Peyer's patch (tissue), 4 donors: ENCODE data around the gene KANSL2. TPM values are rescaled to one million over a fixed set of nuclear protein-coding genes. Genes with fewer than 3 reads are reported as not detected.
"Not testable (repeated sequence)": the region's sequence is repeated elsewhere in the genome, so short reads cannot be mapped to it uniquely, and the experiment has no call there.

Experiments used
- DNase-seq, 3 donors: peaks; one replicate each; pipeline ENCODE4 v3.0.0-alpha.2; 2017 to 2019
- H3K27ac ChIP-seq, 4 donors: fragments of 200-600 bp; sonication (generic); one replicate each; pipeline ENCODE4 v1.5.1; 2016 to 2019
- H3K27me3 ChIP-seq, 2 donors: fragments of 200-600 bp; sonication (generic); one replicate each; pipeline ENCODE4 v1.5.1; 2019
- H3K36me3 ChIP-seq, 3 donors: fragments of 200-600 bp; sonication (generic); one replicate each; pipeline ENCODE4 v1.5.1; 2016 to 2019
- H3K4me1 ChIP-seq, 4 donors: fragments of 200-600 bp; sonication (generic); one replicate each; pipeline ENCODE4 v1.5.1; 2016 to 2019
- H3K4me3 ChIP-seq, 4 donors: fragments of 200-600 bp; sonication (generic); 1 replicate in 3 of 4; 2 replicates in 1 of 4; pipeline ENCODE4 v1.5.1; 2016 to 2019; ENCODE audit warnings: mild to moderate bottlenecking in 1 of 4
- H3K9me3 ChIP-seq, 4 donors: fragments of 200-600 bp; sonication (generic); one replicate each; pipeline ENCODE4 v1.5.1; 2016 to 2019; ENCODE audit warnings: mild to moderate bottlenecking in 1 of 4
- POLR2A ChIP-seq, 2 donors: fragments of 450-650 bp; IDR thresholded peaks; one replicate each; pipeline ENCODE4 v1.5.1; 2017; ENCODE audit warnings: antibody characterized with exemption in 2 of 2, mild to moderate bottlenecking in 2 of 2, moderate library complexity in 2 of 2
- total RNA-seq, 4 donors: library from RNA; depleted of rRNA; stranded (reverse); fragments of >200 nt; gene quantifications; one replicate each; pipeline ENCODE4 v1.1.0, GENCODE V29; 2016
- TF ChIP-seq, protein P1 (sequence below), 6 experiments: fragments of 450-650 bp in 4 of 6; fragments of 200-600 bp in 2 of 6; sonication (generic) in 1 of 6; IDR thresholded peaks; one replicate each; pipeline ENCODE4 v1.5.1; 2017 to 2019; ENCODE audit warnings: antibody characterized with exemption in 6 of 6, mild to moderate bottlenecking in 3 of 6, moderate library complexity in 1 of 6

Gene KANSL2
- total RNA-seq = 100 to 1,000 TPM in 1 of 4 donors, 10 to 100 TPM in 3; 14.4 to 106 (median 49.9) TPM

GRCh38 chr12:48681710-48682532 lies at the start of gene KANSL2:
Gene KANSL2, minus strand, starts transcription at chr12:48682238. Its CDS starts 606 bp downstream, at chr12:48681632.
- TF ChIP-seq, protein P1, sequence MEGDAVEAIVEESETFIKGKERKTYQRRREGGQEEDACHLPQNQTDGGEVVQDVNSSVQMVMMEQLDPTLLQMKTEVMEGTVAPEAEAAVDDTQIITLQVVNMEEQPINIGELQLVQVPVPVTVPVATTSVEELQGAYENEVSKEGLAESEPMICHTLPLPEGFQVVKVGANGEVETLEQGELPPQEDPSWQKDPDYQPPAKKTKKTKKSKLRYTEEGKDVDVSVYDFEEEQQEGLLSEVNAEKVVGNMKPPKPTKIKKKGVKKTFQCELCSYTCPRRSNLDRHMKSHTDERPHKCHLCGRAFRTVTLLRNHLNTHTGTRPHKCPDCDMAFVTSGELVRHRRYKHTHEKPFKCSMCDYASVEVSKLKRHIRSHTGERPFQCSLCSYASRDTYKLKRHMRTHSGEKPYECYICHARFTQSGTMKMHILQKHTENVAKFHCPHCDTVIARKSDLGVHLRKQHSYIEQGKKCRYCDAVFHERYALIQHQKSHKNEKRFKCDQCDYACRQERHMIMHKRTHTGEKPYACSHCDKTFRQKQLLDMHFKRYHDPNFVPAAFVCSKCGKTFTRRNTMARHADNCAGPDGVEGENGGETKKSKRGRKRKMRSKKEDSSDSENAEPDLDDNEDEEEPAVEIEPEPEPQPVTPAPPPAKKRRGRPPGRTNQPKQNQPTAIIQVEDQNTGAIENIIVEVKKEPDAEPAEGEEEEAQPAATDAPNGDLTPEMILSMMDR (IDR thresholded peaks at IDR 0.05) = peak in 2 of 6 experiments; percentile 12 to 16
- TF ChIP-seq POLR2A (IDR thresholded peaks at IDR 0.05) = peak; percentile 99
- no peaks in the 10 kb centered on the region for H3K9me3 ChIP-seq
- H3K4me3 ChIP-seq = peak within 1 kb of the TSS; percentile 66 to 98 (median 96)
- H3K4me1 ChIP-seq = peaks cover 0 to 33% (median 9%) of the 10 kb centered on the region in 4 donors
- H3K27ac ChIP-seq = peak within 1 kb of the TSS; percentile 91 to 94 (median 92)
- DNase-seq = peak; percentile 97 to 99 (median 98)
- peaks cover 0 to 24% (median 0%) of the 10 kb centered on the region in 3 donors for H3K36me3 ChIP-seq
- H3K27me3 ChIP-seq = no peaks in the 10 kb centered on the region

- no peaks in the 10 kb centered on the region for H3K9me3 ChIP-seq
- H3K27me3 ChIP-seq = no peaks in the 10 kb centered on the region
- no peak overlapping the region for H3K27ac ChIP-seq
- no peaks in the 10 kb centered on the region for H3K36me3 ChIP-seq
- H3K4me1 ChIP-seq = no peaks in the 10 kb centered on the region
- TF ChIP-seq, protein P1 (IDR thresholded peaks at IDR 0.05) = no peak
- DNase-seq = no peak
- H3K4me3 ChIP-seq = no peak overlapping the region
Observed at GRCh38 chr12:48728807-48729206, 46.8 kb upstream of the KANSL2 start.

GRCh38 chr12:48720737-48721136 lies 38.7 kb upstream of the KANSL2 start:
- not testable (repeated sequence) for H3K4me3 ChIP-seq, H3K4me1 ChIP-seq, H3K27me3 ChIP-seq, DNase-seq, H3K9me3 ChIP-seq, H3K36me3 ChIP-seq, H3K27ac ChIP-seq

GRCh38 chr12:48720171-48720570 lies 38.1 kb upstream of the KANSL2 start:
- not testable (repeated sequence) for DNase-seq, H3K9me3 ChIP-seq, H3K4me3 ChIP-seq

DNA sequence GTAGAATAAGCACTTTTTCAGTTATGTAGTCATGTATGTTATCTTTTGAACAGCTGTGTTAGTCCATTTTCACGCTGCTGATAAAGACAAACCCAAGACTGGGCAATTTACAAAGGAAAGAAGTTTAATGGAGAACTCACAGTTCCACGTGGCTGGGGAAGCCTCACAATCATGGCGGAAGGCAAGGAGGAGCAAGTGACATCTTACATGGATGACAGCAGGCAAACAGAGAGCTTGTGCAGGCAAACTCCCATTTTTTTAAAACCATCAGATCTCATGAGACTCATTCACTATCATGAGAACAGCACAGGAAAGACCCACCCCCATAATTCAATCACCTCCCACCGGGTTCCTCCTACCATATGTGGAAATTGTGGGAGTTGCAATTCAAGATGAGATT lies 37.0 kb upstream of the KANSL2 start:
- not testable (repeated sequence) for H3K27ac ChIP-seq, H3K4me3 ChIP-seq, H3K27me3 ChIP-seq, H3K36me3 ChIP-seq, H3K9me3 ChIP-seq, DNase-seq
- peaks cover 0 to 21% (median 17%) of the 10 kb centered on the region in 4 donors for H3K4me1 ChIP-seq

More at GRCh38 chr12:48720171-48720570, 38.1 kb upstream of the KANSL2 start:
- H3K27me3 ChIP-seq, H3K36me3 ChIP-seq, H3K27ac ChIP-seq: not testable (repeated sequence)
- peaks cover 0 to 11% (median 8%) of the 10 kb centered on the region in 4 donors for H3K4me1 ChIP-seq

- no peak for TF ChIP-seq POLR2A (IDR thresholded peaks at IDR 0.05)
- TF ChIP-seq, protein P1 (IDR thresholded peaks at IDR 0.05) = no peak
- H3K36me3 ChIP-seq = peaks cover 0 to 24% (median 0%) of the 10 kb centered on the region in 3 donors
- H3K27ac ChIP-seq = peak overlapping the region; percentile 89 to 97 (median 94)
- DNase-seq = no peak
- peaks cover 0 to 30% (median 18%) of the 10 kb centered on the region in 4 donors for H3K4me1 ChIP-seq
- peak overlapping the region; percentile 56 to 75 (median 69) for H3K4me3 ChIP-seq
- H3K27me3 ChIP-seq = no peaks in the 10 kb centered on the region
- peaks cover 0 to 5% (median 2%) of the 10 kb centered on the region in 4 donors for H3K9me3 ChIP-seq
Observed at GRCh38 chr12:48717252-48717695, 35.2 kb upstream of the KANSL2 start.

GRCh38 chr12:48716493-48717251 lies 34.6 kb upstream of the KANSL2 start, which contains the start of gene CCNT1:
Gene CCNT1, minus strand, starts transcription at chr12:48716707. Its CDS starts 32 bp downstream, at chr12:48716675.
- H3K4me3 ChIP-seq = peak within 1 kb of the TSS; percentile 56 to 75 (median 69)
- peak within 1 kb of the TSS; percentile 89 to 97 (median 94) for H3K27ac ChIP-seq
- H3K9me3 ChIP-seq = peaks cover 0 to 5% (median 2%) of the 10 kb centered on the region in 4 donors
- no peaks in the 10 kb centered on the region for H3K27me3 ChIP-seq
- H3K36me3 ChIP-seq = peaks cover 0 to 30% (median 0%) of the 10 kb centered on the region in 3 donors
- TF ChIP-seq, protein P1 (IDR thresholded peaks at IDR 0.05) = peak in 5 of 6 experiments; percentile 16 to 56 (median 51)
- peak; percentile 74 to 79 for TF ChIP-seq POLR2A (IDR thresholded peaks at IDR 0.05)
- DNase-seq = peak; percentile 97 to 100 (median 99)
- peaks cover 0 to 30% (median 18%) of the 10 kb centered on the region in 4 donors for H3K4me1 ChIP-seq
